Naive thymus-derived CD8-positive, alpha-beta T cell (primary cell): Measurements from ENCODE around the gene CYP2A6. TPM values are rescaled to one million over a fixed set of nuclear protein-coding genes. Genes with fewer than 3 reads are reported as not detected.
A peak's percentile ranks its signal among the peaks of the same experiment; 100 is the strongest.
"Not testable (repeated sequence)": the region's sequence is repeated elsewhere in the genome, so short reads cannot be mapped to it uniquely, and the experiment has no call there.

ENCODE experiments used
- ATAC-seq, 2 donors: fragments of 150-1000 bp; cut with Tn5 transposase in 1 of 2; sonication (Bioruptor Pico), chemical (Tn5 transposase) in 1 of 2; 1 replicate in 1 of 2; 2 replicates in 1 of 2; pipeline ENCODE4 v1.10.0; 2021; ENCODE audit warnings: mild to moderate bottlenecking in 2 of 2, moderate library complexity in 2 of 2
- POLR2A ChIA-PET: fragments of 350-600 bp; sonication (Branson Sonifier 250); formaldehyde crosslinking; loops from one replicate; lab custom pipeline; 2021; ENCODE audit warnings: antibody characterized with exemption; lab: Charles Lee
- DNase-seq, 10 donors: peaks; one replicate each; pipeline versions ENCODE4 v3.0.0 to v3.0.0-alpha.2; 2020 to 2022
- H3K27ac Mint-ChIP-seq, 10 donors: one replicate each; pipeline ENCODE4 v1.8.0; 2020 to 2022; ENCODE audit warnings: mild to moderate bottlenecking in 10 of 10, mixed read lengths in 10 of 10, moderate library complexity in 4 of 10, inconsistent platforms in 1 of 10
- H3K27me3 Mint-ChIP-seq, 5 donors: one replicate each; pipeline ENCODE4 v1.8.0; 2021 to 2022; ENCODE audit warnings: mixed read lengths in 5 of 5
- H3K36me3 Mint-ChIP-seq, 3 donors: one replicate each; pipeline ENCODE4 v1.8.0; 2020 to 2022; ENCODE audit warnings: mixed read lengths in 3 of 3, mild to moderate bottlenecking in 2 of 3, inconsistent platforms in 1 of 3
- H3K4me1 Mint-ChIP-seq, 4 donors: one replicate each; pipeline ENCODE4 v1.8.0; 2021 to 2022; ENCODE audit warnings: mixed read lengths in 4 of 4
- H3K4me3 Mint-ChIP-seq, 10 donors: one replicate each; pipeline ENCODE4 v1.8.0; 2020 to 2022; ENCODE audit warnings: mild to moderate bottlenecking in 10 of 10, mixed read lengths in 10 of 10, moderate library complexity in 6 of 10, inconsistent platforms in 1 of 10
- H3K9me3 Mint-ChIP-seq, 9 donors: one replicate each; pipeline ENCODE4 v1.8.0; 2020 to 2022; ENCODE audit warnings: mixed read lengths in 9 of 9, mild to moderate bottlenecking in 3 of 9, inconsistent platforms in 1 of 9, moderate library complexity in 1 of 9
- polyA plus RNA-seq, 3 donors: library from polyadenylated mRNA; unstranded; fragments of 300-500 nt; fragmentation: Illumina TruSeq; gene quantifications; one replicate each; pipeline ENCODE4 v1.2.3, GENCODE V29; 2021
- total RNA-seq, 8 experiments: library from RNA in 2 of 8; stranded (reverse) in 2 of 8; gene quantifications; one replicate each; pipeline ENCODE4 v1.2.3 and lab custom pipeline; 2021 to 2026

Gene CYP2A6
- total and polyA plus RNA-seq, 5 experiments from 2014 or later: not detected

DNA sequence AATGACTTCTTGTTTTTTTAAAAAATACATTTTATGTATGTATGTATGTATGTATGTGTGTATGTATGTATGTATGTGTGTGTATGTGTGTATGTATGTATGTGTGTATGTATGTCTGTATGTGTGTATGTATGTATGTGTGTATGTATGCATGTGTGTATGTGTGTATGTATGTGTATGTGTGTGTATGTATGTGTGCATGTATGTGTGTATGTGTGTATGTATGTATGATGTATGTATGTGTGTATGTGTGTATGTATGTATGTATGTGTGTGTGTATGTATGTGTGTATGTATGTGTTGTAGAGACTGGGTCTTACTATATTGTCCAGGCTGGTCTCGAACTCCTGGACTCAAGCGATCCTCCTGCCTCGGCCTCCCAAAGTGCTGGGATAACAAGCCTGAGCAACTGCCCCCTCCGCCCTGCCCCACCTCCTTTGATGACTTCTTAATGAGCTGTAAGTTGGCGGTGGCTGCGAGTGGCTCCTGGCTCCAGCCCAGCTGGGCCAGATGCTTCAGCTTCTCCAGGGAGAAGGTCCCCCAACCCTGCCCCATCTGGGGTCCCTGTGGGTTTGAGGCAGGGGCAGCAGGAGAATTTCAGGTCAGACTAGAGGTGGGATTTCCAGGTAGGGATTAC, 24.7 kb downstream of the CYP2A6 start:
- DNase-seq, H3K27me3 Mint-ChIP-seq, H3K9me3 Mint-ChIP-seq, ATAC-seq, H3K36me3 Mint-ChIP-seq: not testable (repeated sequence)
- peak overlapping the region in 5 of 10 donors; percentile 41 to 56 (median 43) for H3K4me3 Mint-ChIP-seq
- POLR2A ChIA-PET: interaction anchor here (0.6 to 0.7 kb wide), 2 partner anchors 107 to 205 kb away, joined by 3 read pairs; no protein-coding TSS in a partner anchor
- H3K4me1 Mint-ChIP-seq: peaks cover 20 to 49% (median 42%) of the 10 kb centered on the region in 4 donors
- H3K27ac Mint-ChIP-seq: peak overlapping the region; percentile 47 to 99 (median 91)

DNA sequence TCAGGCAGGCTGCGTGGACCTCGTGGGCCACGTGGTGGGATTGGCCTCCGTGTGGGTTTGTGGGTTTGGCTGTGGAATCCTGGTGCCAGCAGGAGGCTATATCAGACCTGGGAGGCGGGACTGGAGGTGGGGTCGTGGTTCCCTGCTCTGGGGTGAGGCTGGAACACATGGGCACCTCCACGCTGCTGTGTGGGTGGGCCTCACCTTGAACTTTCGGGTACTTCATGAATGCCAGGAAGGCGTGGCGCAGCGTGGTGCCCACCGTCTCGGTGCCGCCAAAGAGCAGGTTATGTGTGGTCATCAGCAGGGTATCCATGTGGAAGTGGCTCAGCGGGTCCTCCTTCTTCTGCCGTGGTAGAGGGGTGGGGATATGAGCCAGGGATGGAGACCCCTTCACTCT, 25.3 kb downstream of the CYP2A6 start:
- H3K4me3 Mint-ChIP-seq: peak overlapping the region in 1 of 10 donors; percentile 22
- H3K4me1 Mint-ChIP-seq: peaks cover 20 to 49% (median 42%) of the 10 kb centered on the region in 4 donors
- H3K36me3 Mint-ChIP-seq, DNase-seq, ATAC-seq, H3K9me3 Mint-ChIP-seq, H3K27me3 Mint-ChIP-seq: not testable (repeated sequence)
- peak overlapping the region in 9 of 10 donors; percentile 73 to 99 (median 92) for H3K27ac Mint-ChIP-seq
- POLR2A ChIA-PET: interaction anchor here (0.6 to 0.7 kb wide), 2 partner anchors 107 to 204 kb away, joined by 3 read pairs; no protein-coding TSS in a partner anchor

DNA sequence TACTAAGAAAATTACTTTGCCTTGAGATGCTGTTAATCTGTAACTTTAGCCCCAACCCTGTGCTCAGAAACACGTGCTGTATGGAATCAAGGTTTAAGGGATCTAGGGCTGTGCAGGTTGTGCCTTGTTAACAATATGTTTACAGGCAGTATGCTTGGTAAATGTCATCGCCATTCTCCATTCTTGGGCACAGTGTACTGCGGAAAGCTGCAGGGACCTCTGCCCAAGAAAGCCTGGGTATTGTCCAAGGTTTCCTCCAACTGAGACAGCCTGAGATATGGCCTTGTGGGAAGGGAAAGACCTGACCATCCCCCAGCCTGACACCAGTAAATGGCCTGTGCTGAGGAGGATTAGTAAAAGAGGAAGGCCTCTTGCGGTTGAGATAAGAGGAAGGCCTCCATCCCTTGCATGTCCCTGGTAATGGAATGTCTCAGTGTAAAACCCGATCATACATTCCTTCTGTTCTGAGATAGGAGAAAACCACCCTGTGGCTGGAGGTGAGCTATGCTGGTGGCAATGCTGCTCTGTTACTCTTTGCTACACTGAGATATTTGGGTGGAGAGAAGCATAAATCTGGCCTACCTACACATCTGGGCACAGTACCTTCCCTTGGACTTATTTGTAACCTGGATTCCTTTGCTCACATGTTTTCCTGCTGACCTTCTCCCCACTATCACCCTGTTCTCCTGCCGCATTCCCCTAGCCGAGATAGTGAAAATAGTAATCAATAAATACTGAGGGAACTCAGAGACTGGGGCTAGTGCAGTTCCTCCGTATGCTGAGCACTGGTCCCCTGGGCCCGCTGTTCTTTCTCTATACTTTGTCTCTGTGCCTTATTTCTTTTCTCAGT, 27.3 kb downstream of the CYP2A6 start:
- H3K4me3 Mint-ChIP-seq, ATAC-seq, H3K27me3 Mint-ChIP-seq, DNase-seq, H3K9me3 Mint-ChIP-seq, H3K36me3 Mint-ChIP-seq: not testable (repeated sequence)
- Mint-ChIP-seq H3K27ac (peak overlapping the region in 9 of 10 donors; percentile 15 to 94 (median 81)), H3K4me1 (peaks cover 29 to 65% (median 56%) of the 10 kb centered on the region in 4 donors)
- POLR2A ChIA-PET: interaction anchor here (0.6 to 0.8 kb wide), 2 partner anchors 18 to 41 kb away, joined by 3 to 5 read pairs; no protein-coding TSS in a partner anchor

DNA sequence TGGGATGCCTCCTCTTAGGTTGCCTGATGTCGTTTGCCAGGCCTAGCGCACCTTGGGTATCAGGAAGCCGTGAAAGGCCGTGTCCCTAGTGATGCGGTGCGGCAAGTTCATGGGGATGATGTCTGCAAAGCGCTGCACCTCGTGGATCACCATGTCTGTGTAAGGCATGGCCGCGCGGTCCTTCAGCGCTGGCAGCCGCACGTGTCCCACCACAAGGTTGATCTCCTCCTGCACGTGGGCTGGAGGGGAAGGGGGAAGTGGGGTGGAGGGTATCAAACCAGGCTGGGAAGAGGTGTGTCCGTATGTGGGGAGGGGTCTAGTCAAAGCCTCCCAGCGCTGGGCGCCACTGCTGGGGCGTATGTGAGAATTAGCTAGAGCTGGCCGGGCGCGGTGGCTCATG, 28.1 kb downstream of the CYP2A6 start:
- Mint-ChIP-seq H3K27ac (peak overlapping the region in 6 of 10 donors; percentile 33 to 85 (median 64)), H3K27me3 (no peaks in the 10 kb centered on the region), H3K9me3 (peaks cover 0 to 2% (median 0%) of the 10 kb centered on the region in 9 donors), H3K4me3 (no peak overlapping the region), H3K36me3 (peaks cover 0 to 2% (median 0%) of the 10 kb centered on the region in 3 donors), H3K4me1 (peaks cover 30 to 65% (median 55%) of the 10 kb centered on the region in 4 donors)
- DNase-seq (no peak), ATAC-seq (no peak)
- POLR2A ChIA-PET: no interaction called here

DNA sequence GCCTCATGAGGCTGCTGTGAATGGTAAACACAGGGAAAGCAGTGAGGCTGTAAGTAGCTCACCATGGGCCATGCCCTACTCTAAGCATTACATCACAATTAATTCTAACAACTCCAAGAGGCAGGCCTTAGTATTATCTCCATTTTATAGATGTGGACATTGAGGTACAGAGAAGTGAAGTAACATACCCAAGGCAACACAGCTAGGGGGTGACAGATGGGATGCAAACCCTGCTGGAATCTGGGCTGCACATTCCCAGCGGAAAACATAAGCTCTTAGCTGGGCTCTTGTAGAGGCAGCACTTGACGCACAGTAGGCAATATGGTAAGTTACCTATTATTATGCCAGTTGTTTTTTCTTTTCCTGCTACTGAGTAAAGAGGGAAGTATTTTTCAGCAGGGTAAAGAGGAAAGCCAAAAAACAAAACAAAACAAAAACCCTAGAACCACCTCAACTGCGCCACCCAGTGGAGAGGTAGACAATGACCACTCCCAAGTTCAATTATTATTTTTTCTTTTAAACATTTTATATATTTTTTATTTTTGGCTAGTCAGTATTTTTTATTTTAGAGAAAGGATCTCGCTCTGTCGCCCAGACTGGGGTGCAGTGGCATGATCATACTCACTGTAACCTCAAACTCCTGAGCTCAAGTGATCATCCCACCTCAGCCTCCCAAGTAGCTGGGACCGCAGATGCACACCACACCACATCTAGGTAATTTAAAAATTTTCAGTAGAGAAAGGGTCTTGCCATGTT, 30.6 kb downstream of the CYP2A6 start:
- H3K36me3 Mint-ChIP-seq, H3K9me3 Mint-ChIP-seq, H3K27me3 Mint-ChIP-seq: not testable (repeated sequence)
- Mint-ChIP-seq H3K27ac (peak overlapping the region; percentile 71 to 97 (median 88)), H3K4me3 (peak overlapping the region in 7 of 10 donors; percentile 11 to 60 (median 26)), H3K4me1 (peaks cover 22 to 50% (median 33%) of the 10 kb centered on the region in 4 donors)
- peak in 9 of 10 donors; percentile 52 to 78 (median 68) for DNase-seq
- POLR2A ChIA-PET: interaction anchor here (0.6 to 2.7 kb wide), 12 partner anchors 12 to 157 kb away, joined by 3 to 15 read pairs (median 4); partner anchors contain the start of genes ACTMAP, EGLN2, RAB4B and SNRPA
- peak; percentile 21 for ATAC-seq

DNA sequence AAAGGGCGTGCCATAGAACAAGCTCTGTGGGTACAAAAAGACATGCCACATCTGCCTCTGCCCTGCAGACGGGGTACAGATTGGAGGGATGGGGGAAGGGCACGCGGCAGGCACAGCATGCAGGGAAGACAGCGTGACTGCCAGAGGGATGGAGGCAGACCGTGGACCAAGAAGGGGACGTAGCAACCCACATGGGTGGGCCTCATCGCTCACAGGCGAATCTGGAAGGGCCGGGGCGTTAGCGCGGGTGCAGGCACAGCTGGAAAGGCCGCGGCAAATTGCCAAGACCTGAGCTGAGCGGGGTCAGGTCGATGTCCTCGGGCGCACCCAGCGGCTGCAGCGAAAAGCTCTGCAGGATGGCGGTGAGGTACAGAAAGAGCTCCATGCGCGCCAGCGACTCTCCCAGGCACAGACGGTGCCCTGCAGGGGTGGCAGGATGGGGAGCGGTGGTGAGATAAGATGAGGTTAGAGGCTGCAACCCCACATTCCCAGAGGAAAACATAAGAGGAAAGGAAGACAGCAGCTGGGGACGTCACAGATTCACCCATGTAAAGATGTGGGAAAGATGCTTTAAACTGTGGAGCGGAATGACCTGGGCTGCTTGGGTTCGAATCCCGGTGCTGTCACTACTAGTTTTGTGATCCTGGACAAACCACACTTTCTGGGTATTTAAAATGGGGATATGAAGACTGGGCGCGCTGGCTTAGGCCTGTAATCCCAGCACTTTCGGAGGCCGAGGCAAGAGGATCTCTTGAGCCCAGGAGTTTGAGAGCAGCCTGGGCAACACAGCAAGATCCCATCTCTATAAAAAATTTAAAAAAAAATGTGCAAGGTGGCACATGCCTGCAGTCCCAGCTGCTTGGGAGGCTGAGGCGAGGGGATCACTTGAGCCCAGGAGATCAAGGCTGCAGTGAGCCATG, 31.5 kb downstream of the CYP2A6 start:
- not testable (repeated sequence) for H3K27me3 Mint-ChIP-seq, H3K36me3 Mint-ChIP-seq, H3K9me3 Mint-ChIP-seq
- Mint-ChIP-seq H3K4me1 (peaks cover 23 to 49% (median 28%) of the 10 kb centered on the region in 4 donors), H3K27ac (peak overlapping the region; percentile 82 to 97 (median 90)), H3K4me3 (peak overlapping the region; percentile 81 to 91 (median 88))
- peak; percentile 61 to 86 (median 71) for DNase-seq
- ATAC-seq: peak; percentile 91 to 94
- POLR2A ChIA-PET: interaction anchor here (1.0 to 2.7 kb wide), 11 partner anchors 12 to 156 kb away, joined by 3 to 15 read pairs (median 3); partner anchors contain the start of genes ACTMAP, EGLN2 and SNRPA

DNA sequence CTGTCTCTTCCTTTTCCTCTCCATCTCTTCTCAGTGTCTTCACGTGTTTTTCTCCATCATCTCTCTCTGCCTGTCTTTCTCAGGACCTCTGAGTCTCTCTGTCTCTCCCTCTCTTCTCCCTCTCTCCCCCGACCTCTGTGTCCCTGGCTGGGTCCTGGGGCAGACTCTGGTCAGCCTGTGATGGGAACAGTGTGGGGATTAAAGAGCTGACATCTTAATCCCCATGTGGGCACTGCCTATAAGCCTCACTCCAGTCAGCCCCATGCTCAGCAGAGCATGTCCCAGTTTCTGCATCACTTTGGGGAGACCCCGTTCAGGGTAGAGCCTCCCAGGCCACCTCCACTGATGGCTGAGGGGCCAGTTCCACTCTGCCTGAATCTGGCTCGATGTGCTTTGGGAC, 35.0 kb downstream of the CYP2A6 start:
- no peaks in the 10 kb centered on the region for H3K9me3 Mint-ChIP-seq
- H3K4me3 Mint-ChIP-seq: no peak overlapping the region
- ATAC-seq (no peak), DNase-seq (no peak)
- no peaks in the 10 kb centered on the region for H3K36me3 Mint-ChIP-seq
- H3K27ac Mint-ChIP-seq: peak overlapping the region in 5 of 10 donors; percentile 12 to 93 (median 54)
- no peaks in the 10 kb centered on the region for H3K27me3 Mint-ChIP-seq
- peaks cover 38 to 55% (median 49%) of the 10 kb centered on the region in 4 donors for H3K4me1 Mint-ChIP-seq
- POLR2A ChIA-PET: no interaction called here

DNA sequence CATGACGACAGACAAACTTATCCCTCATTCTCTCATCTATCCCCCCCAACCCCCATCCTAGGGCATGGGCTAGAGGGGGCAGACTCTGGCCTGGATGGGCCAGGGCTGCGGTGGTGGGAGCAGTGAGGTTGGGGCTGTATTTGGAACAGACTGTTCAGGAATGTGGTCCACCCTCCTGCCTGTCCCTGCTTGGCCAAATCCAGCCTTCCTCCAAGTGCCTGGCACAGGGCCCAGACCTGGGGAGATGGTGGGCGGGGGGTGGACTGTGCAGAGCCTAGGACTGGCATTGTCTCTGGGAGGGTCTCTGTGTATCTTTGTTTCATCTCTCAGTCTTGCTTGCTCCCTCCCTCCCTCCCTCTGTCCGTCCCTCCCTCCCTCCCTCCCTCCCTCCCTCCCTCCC, 37.1 kb downstream of the CYP2A6 start:
- peak overlapping the region in 9 of 10 donors; percentile 86 to 96 (median 92) for H3K4me3 Mint-ChIP-seq

DNA sequence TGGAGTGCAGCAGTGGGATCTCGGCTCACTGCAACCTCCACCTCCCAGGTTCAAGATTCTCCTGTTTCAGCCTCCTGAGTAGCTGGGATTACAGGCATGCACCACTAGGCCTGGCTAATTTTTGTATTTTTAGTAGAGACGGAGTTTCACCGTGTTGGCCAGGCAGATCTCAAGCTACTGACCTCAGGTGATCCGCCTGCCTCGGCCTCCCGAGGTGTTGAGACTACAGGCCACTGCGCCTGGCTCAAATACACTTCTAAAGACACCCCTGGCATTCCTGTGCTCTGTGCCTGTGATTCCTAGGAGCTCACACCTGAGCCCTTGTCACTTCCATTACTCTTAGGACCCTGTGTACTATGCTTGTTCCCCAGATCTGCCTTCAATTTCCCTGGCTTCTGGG, 37.7 kb downstream of the CYP2A6 start:
- POLR2A ChIA-PET: interaction anchor here (0.6 to 1.6 kb wide), 6 partner anchors 9 to 1434 kb away, joined by 3 to 8 read pairs (median 4); partner anchors contain the start of genes ACTMAP, EGLN2, RAB4B and SNRPA

More for the DNA sequence above, 37.1 kb downstream of the CYP2A6 start:
- H3K27me3 Mint-ChIP-seq: no peaks in the 10 kb centered on the region
- peaks cover 30 to 52% (median 45%) of the 10 kb centered on the region in 4 donors for H3K4me1 Mint-ChIP-seq
- peaks cover 0 to 3% (median 0%) of the 10 kb centered on the region in 3 donors for H3K36me3 Mint-ChIP-seq
- peak overlapping the region in 5 of 10 donors; percentile 49 to 94 (median 77) for H3K27ac Mint-ChIP-seq
- no peak for ATAC-seq
- H3K9me3 Mint-ChIP-seq: no peaks in the 10 kb centered on the region
- peak in 1 of 10 donors; percentile 49 for DNase-seq
- POLR2A ChIA-PET: interaction anchor here (0.8 kb wide), 1 partner anchor 493 kb away, joined by 3 read pairs; no protein-coding TSS in a partner anchor

DNA sequence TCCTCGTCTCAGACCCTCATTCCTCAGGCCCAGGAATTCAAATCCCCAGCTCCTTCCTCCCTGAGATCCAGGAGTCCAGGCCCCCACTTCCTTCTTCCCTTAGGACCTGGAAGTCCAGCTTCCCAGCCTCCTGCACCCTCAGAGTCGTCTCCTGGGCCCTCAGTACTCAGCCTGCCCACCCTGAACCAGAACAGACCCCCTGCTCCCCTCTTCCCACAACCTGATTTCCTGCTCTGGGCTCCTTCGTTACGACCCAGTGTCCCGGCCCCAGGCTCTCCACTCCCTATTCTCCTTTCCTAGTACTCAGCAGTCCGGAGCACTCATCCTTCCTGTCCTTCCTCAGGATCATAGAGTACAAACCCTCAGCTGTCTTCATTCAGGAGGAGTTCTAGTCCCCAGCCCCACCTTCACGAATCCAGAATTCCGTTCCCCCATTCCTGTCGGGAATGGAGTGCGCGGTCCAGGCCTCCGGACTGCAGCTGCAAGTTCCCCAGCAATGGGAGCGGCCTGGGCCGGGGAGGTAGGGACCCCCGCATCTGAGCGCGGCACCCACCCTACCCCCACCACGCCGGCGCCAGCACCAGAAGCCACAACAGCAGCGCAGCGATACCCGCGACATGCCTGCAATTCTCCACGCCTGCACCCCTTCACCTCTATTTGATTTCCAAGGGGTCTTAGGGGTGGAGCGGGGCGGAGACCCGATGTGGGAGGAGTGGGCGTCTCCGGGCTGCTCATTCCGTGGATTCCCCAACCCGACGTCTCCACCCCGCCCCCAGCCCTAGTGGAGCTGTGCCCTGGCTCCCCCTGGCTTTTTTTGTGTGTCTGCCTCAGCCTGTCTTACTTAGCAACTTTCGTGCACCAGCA, 38.5 kb downstream of the CYP2A6 start:
- POLR2A ChIA-PET: interaction anchor here (0.6 to 1.6 kb wide), 8 partner anchors 9 to 158 kb away, joined by 3 to 10 read pairs (median 4); partner anchors contain the start of genes ACTMAP, EGLN2, RAB4B and SNRPA
- DNase-seq: peak in 5 of 10 donors; percentile 45 to 75 (median 48)

More for the DNA sequence above, 37.7 kb downstream of the CYP2A6 start:
- H3K9me3 Mint-ChIP-seq, H3K36me3 Mint-ChIP-seq, ATAC-seq, H3K27me3 Mint-ChIP-seq: not testable (repeated sequence)
- peaks cover 31 to 53% (median 46%) of the 10 kb centered on the region in 4 donors for H3K4me1 Mint-ChIP-seq
- H3K27ac Mint-ChIP-seq: peak overlapping the region; percentile 49 to 96 (median 88)
- peak overlapping the region; percentile 86 to 97 (median 92) for H3K4me3 Mint-ChIP-seq
- DNase-seq: peak in 1 of 10 donors; percentile 43

More for the DNA sequence above, 38.5 kb downstream of the CYP2A6 start:
- Mint-ChIP-seq H3K27me3 (no peaks in the 10 kb centered on the region), H3K9me3 (no peaks in the 10 kb centered on the region), H3K27ac (peak overlapping the region; percentile 80 to 97 (median 92)), H3K4me3 (peak overlapping the region; percentile 86 to 97 (median 92)), H3K36me3 (peaks cover 0 to 14% (median 8%) of the 10 kb centered on the region in 3 donors), H3K4me1 (peaks cover 39 to 56% (median 52%) of the 10 kb centered on the region in 4 donors)
- peak; percentile 27 to 54 for ATAC-seq
